HepG2 (cell line): ENCODE measurements around the gene SLC12A9. TPM values are rescaled to one million over a fixed set of nuclear protein-coding genes. Genes with fewer than 3 reads are reported as not detected.

Experiments
- ATAC-seq: fragments of 200-7000 bp; cut with Tn5 transposase; 3 replicates; pipeline ENCODE4 v1.9.1; 2020; ENCODE audit warnings: mild to moderate bottlenecking, moderate library complexity
- BruUV-seq: library from RNA; stranded (reverse); fragments of 400-500 nt; replicated peaks from 2 replicates; lab custom pipeline; 2021; lab: Mats Ljungman, UMichigan
- CTCF ChIA-PET: fragments of 300-600 bp; formaldehyde crosslinking; extraction: SDS; loops from one replicate; lab custom pipeline; 2021; ENCODE audit warnings: low total read pairs, inconsistent platforms, low intra/inter-chr PET ratio; lab: Yijun Ruan, JAX
- POLR2A ChIA-PET: fragments of 350-600 bp; sonication (Branson Sonifier 250); formaldehyde crosslinking; loops from one replicate; lab custom pipeline; 2020; ENCODE audit warnings: antibody characterized with exemption, inconsistent platforms; lab: Yijun Ruan, JAX
- DNase-seq: peaks from one replicate; pipeline ENCODE4 v3.0.0-alpha.2; 2015; ENCODE audit warnings: low spot score
- FAIRE-seq: peaks from 3 replicates; lab custom pipeline; 2011; peaks lifted over from hg19 to GRCh38; lab: Jason Lieb, UNC
- H2AFZ ChIP-seq: one replicate; pipeline ENCODE4 v1.6.1; 2011; ENCODE audit warnings: low read length, inconsistent platforms
- H3K27ac ChIP-seq: fragments of 300-600 bp; 3 replicates; pipeline ENCODE4 v1.8.0; 2011; ENCODE audit warnings: mixed run types, mild to moderate bottlenecking, mixed read lengths, low read length, inconsistent platforms; ENCODE audit not compliant: insufficient read depth; ENCODE audit errors: extremely low read length
- H3K27me3 ChIP-seq, 2 experiments: fragments of 200-600 bp in 1 of 2; 2 replicates in 1 of 2; 3 replicates in 1 of 2; pipeline versions ENCODE4 v1.6.0 to v1.8.0; 2011; ENCODE audit warnings: low read length in 2 of 2, mild to moderate bottlenecking in 2 of 2, moderate library complexity in 2 of 2, inconsistent platforms in 1 of 2; ENCODE audit not compliant: insufficient read depth in 2 of 2, control insufficient read depth in 1 of 2
- H3K36me3 ChIP-seq, 2 experiments: fragments of 200-600 bp in 1 of 2; replicated peaks in 1 of 2; 2 replicates in 1 of 2; 3 replicates in 1 of 2; pipeline versions ENCODE4 v1.5.1 to v1.8.0; 2011; ENCODE audit warnings: low read length in 2 of 2, inconsistent platforms in 1 of 2; ENCODE audit not compliant: insufficient read depth in 2 of 2, control insufficient read depth in 1 of 2
- H3K4me1 ChIP-seq: 2 replicates; pipeline ENCODE4 v1.5.1; 2012; ENCODE audit warnings: low read length, inconsistent platforms; ENCODE audit not compliant: insufficient read depth
- H3K4me2 ChIP-seq: 2 replicates; pipeline ENCODE4 v1.6.0; 2011; ENCODE audit warnings: low read depth, low read length, inconsistent platforms
- H3K4me3 ChIP-seq, 3 experiments: fragments of 200-600 bp in 1 of 3; sonication (generic), shearing (Covaris generic) in 1 of 3; replicated peaks in 1 of 3; 2 replicates each; pipeline ENCODE4 v1.5.1; 2011 to 2016; ENCODE audit warnings: low read length in 3 of 3, inconsistent platforms in 2 of 3, low read depth in 2 of 3, mild to moderate bottlenecking in 2 of 3, control low read depth in 1 of 3, mixed read lengths in 1 of 3; ENCODE audit not compliant: insufficient read depth in 1 of 3
- H3K79me2 ChIP-seq: one replicate; pipeline ENCODE4 v1.6.1; 2011; ENCODE audit warnings: low read length, inconsistent platforms; ENCODE audit not compliant: insufficient read depth
- H3K9ac ChIP-seq: 2 replicates; pipeline ENCODE4 v1.6.0; 2011; ENCODE audit warnings: mild to moderate bottlenecking, low read depth, low read length, inconsistent platforms; ENCODE audit not compliant: insufficient read depth
- H3K9me3 ChIP-seq: 2 replicates; pipeline ENCODE4 v1.5.1; 2012; ENCODE audit warnings: mild to moderate bottlenecking, low read length
- H4K20me1 ChIP-seq: 2 replicates; pipeline ENCODE4 v1.6.0; 2011; ENCODE audit warnings: inconsistent platforms, mild to moderate bottlenecking, low read length, moderate library complexity; ENCODE audit not compliant: insufficient read depth
- AKAP8 ChIP-seq: sonication (generic); formaldehyde crosslinking; IDR thresholded peaks from 2 replicates; pipeline ENCODE4 v1.5.1; 2020; ENCODE audit warnings: mild to moderate bottlenecking, missing genetic modification reagents
- BCL3 ChIP-seq: sonication (generic); formaldehyde crosslinking; IDR thresholded peaks from 2 replicates; pipeline ENCODE4 v1.5.1; 2020; ENCODE audit warnings: mild to moderate bottlenecking, missing genetic modification reagents, moderate library complexity
- CENPT ChIP-seq: sonication (generic); formaldehyde crosslinking; IDR thresholded peaks from 2 replicates; pipeline ENCODE4 v1.8.0; 2022; ENCODE audit warnings: low read depth, mild to moderate bottlenecking, moderate library complexity, missing genetic modification reagents
- E2F1 ChIP-seq: sonication (generic); formaldehyde crosslinking; IDR thresholded peaks from 2 replicates; pipeline ENCODE4 v1.5.0; 2020; ENCODE audit warnings: missing genetic modification reagents
- HOMEZ ChIP-seq: IDR thresholded peaks from 2 replicates; pipeline ENCODE4 v1.6.1; 2016; ENCODE audit warnings: low read depth
- RFXAP ChIP-seq: sonication (generic); formaldehyde crosslinking; IDR thresholded peaks from 2 replicates; pipeline ENCODE4 v1.4.0; 2020; ENCODE audit warnings: missing genetic modification reagents, borderline replicate concordance
- ZFY ChIP-seq: sonication (generic); formaldehyde crosslinking; IDR thresholded peaks from 2 replicates; pipeline ENCODE4 v1.4.0; 2020; ENCODE audit warnings: missing genetic modification reagents
- ZNF724P ChIP-seq: sonication (generic); formaldehyde crosslinking; IDR thresholded peaks from 2 replicates; pipeline ENCODE4 v1.8.0; 2022; ENCODE audit warnings: missing genetic modification reagents, borderline replicate concordance
- ZNF816 ChIP-seq: sonication (generic); formaldehyde crosslinking; IDR thresholded peaks from 2 replicates; pipeline ENCODE4 v1.8.0; 2022; ENCODE audit warnings: missing genetic modification reagents, mild to moderate bottlenecking, borderline replicate concordance
- WGBS: methylation state at CpG from one replicate; pipeline ENCODE4 v1.1.6; 2017; ENCODE audit warnings: low lambda C conversion rate; 5-methylcytosine and 5-hydroxymethylcytosine counted together
- in situ Hi-C: cut with HindIII; loops from 2 replicates; pipeline ENCODE4 v1.10.0; 2017; ENCODE audit warnings: low pct_unique_long_range_greater_than_20kb; ENCODE audit not compliant: extremely low pct_ligation_motif_present
- intact Hi-C: fragments of 100-400 bp; cut with micrococcal nuclease; formaldehyde crosslinking; loops from one replicate; pipeline ENCODE4 v1.10.0; 2022; ENCODE audit not compliant: unreplicated experiment
- polyA plus RNA-seq, 8 experiments: library from polyadenylated mRNA; depleted of rRNA in 3 of 8; stranded (reverse) in 7 of 8; unstranded in 1 of 8; fragments of >200 nt; fragmentation: Illumina TruSeq in 4 of 8; extraction: Trizol in 4 of 8; gene quantifications; 2 replicates each; pipeline versions ENCODE4 v1.2.1 to v1.2.3, GENCODE V29; 2011 to 2016; ENCODE audit warnings: low read depth in 4 of 8, missing spikeins in 1 of 8, mixed read lengths in 1 of 8; ENCODE audit not compliant: insufficient read depth in 1 of 8
- total RNA-seq, 5 experiments: library from RNA; depleted of rRNA; stranded (reverse); fragments of >200 nt; fragmentation: Illumina TruSeq; extraction: Trizol; gene quantifications; 2 replicates each; pipeline ENCODE4 v1.2.3, GENCODE V29; 2016; ENCODE audit warnings: low read depth in 1 of 5
- TF ChIP-seq, protein P1 (sequence below): sonication (generic); formaldehyde crosslinking; IDR thresholded peaks from 2 replicates; pipeline ENCODE4 v1.5.1; 2020; ENCODE audit warnings: missing genetic modification reagents, mild to moderate bottlenecking, borderline replicate concordance

Gene SLC12A9
- total and polyA plus RNA-seq, 2 of the 13 experiments (the other 11 are each of a cell fraction or from before 2014, with no cell fraction given): 8.7 to 16.6 TPM

DNA sequence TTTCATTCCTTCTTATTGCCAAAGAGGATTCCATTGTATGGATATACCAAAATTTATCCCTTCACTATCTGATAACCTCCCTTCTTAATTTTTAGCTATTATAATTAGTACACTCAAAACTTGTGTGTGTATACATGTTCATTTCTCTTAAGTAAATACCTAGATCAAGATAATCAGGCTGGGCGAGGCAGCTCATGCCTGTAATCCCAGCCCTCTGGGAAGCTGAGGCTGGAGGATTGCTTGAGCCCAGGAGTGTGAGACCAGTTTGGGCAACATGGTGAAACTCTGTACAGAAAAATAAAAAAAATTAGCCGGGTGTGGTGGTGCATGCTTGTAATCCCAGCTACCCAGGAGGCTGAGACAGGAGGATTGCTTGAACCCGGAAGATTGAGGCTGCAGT lies 59.0 kb downstream of the SLC12A9 start:
- CTCF ChIA-PET: no interaction called here
- Histone ChIP-seq H3K4me3 (no peak overlapping the region), H3K79me2 (no peaks in the 10 kb centered on the region), H3K4me1 (peaks cover 19% of the 10 kb centered on the region), H3K9me3 (no peaks in the 10 kb centered on the region), H3K27ac (no peak overlapping the region), H2AFZ (no peak overlapping the region), H3K36me3 (no peaks in the 10 kb centered on the region), H3K4me2 (no peak overlapping the region), H3K9ac (no peak overlapping the region), H4K20me1 (no peaks in the 10 kb centered on the region), H3K27me3 (no peaks in the 10 kb centered on the region)
- no TSS peak for BruUV-seq
- DNase-seq: no peak
- FAIRE-seq: no peak
- intact Hi-C loops (no loop called here), in situ Hi-C loops (no loop called here)
- POLR2A ChIA-PET: interaction anchor here (1.1 kb wide), 1 partner anchor 22 kb away, joined by 4 read pairs; the partner anchor contains the start of gene UFSP1
- 49% methylated on average over 3 of the region's 3 CpGs for WGBS
- TF ChIP-seq ZNF816 (CRISPR knock-in tag) (no peak), BCL3 (CRISPR knock-in tag) (no peak), CENPT (no peak), RFXAP (no peak), ZNF724P (no peak), HOMEZ (no peak), AKAP8 (CRISPR knock-in tag) (no peak), ZFY (CRISPR knock-in tag) (no peak), E2F1 (CRISPR knock-in tag) (no peak)
- TF ChIP-seq, protein P1, sequence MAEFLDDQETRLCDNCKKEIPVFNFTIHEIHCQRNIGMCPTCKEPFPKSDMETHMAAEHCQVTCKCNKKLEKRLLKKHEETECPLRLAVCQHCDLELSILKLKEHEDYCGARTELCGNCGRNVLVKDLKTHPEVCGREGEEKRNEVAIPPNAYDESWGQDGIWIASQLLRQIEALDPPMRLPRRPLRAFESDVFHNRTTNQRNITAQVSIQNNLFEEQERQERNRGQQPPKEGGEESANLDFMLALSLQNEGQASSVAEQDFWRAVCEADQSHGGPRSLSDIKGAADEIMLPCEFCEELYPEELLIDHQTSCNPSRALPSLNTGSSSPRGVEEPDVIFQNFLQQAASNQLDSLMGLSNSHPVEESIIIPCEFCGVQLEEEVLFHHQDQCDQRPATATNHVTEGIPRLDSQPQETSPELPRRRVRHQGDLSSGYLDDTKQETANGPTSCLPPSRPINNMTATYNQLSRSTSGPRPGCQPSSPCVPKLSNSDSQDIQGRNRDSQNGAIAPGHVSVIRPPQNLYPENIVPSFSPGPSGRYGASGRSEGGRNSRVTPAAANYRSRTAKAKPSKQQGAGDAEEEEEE (CRISPR knock-in tag): no peak
- ATAC-seq: no peak
